Panc1 (cell line): ENCODE measurements around the gene ZBED1. TPM values are rescaled to one million over a fixed set of nuclear protein-coding genes. Genes with fewer than 3 reads are reported as not detected.

Experiments used
- ATAC-seq: fragments of 200-7000 bp; cut with Tn5 transposase; 2 replicates; pipeline ENCODE4 v1.9.1; 2020; ENCODE audit warnings: mild to moderate bottlenecking, moderate library complexity
- BruUV-seq: library from RNA; stranded (reverse); fragments of 400-500 nt; replicated peaks from 2 replicates; lab custom pipeline; 2021; lab: Mats Ljungman, UMichigan
- CTCF ChIA-PET: fragments of 300-600 bp; sonication (Branson Sonifier 250); formaldehyde crosslinking; loops from one replicate; lab custom pipeline; 2022; ENCODE audit warnings: antibody characterized with exemption; lab: Charles Lee
- POLR2A ChIA-PET: fragments of 300-600 bp; sonication (Branson Sonifier 250); formaldehyde crosslinking; loops from one replicate; lab custom pipeline; 2022; ENCODE audit warnings: antibody characterized with exemption; lab: Charles Lee
- DNase-seq: peaks from one replicate; pipeline ENCODE4 v3.0.0-alpha.2; 2010; ENCODE audit warnings: low read depth, low spot score
- H3K27ac ChIP-seq: 2 replicates; pipeline ENCODE4 v1.5.1; 2011; ENCODE audit warnings: mild to moderate bottlenecking, low read length, inconsistent platforms
- H3K27me3 ChIP-seq: fragments of 200-500 bp; sonication (Bioruptor generic); 2 replicates; pipeline ENCODE4 v1.6.0; 2014; ENCODE audit warnings: low read length, inconsistent platforms; ENCODE audit not compliant: control insufficient read depth, insufficient read depth
- H3K36me3 ChIP-seq: fragments of 200-500 bp; sonication (Bioruptor generic); 2 replicates; pipeline ENCODE4 v1.5.1; 2014; ENCODE audit warnings: inconsistent platforms, mild to moderate bottlenecking, low read length, moderate library complexity; ENCODE audit not compliant: control insufficient read depth, insufficient read depth
- H3K4me1 ChIP-seq: 2 replicates; pipeline ENCODE4 v1.5.1; 2011; ENCODE audit warnings: inconsistent platforms, mild to moderate bottlenecking, low read length, moderate library complexity; ENCODE audit not compliant: control insufficient read depth, insufficient read depth
- H3K4me3 ChIP-seq, 2 experiments: 2 replicates each; pipeline ENCODE4 v1.5.1; 2011 to 2012; ENCODE audit warnings: low read depth in 2 of 2, low read length in 2 of 2, mild to moderate bottlenecking in 2 of 2, inconsistent platforms in 1 of 2, moderate library complexity in 1 of 2
- H3K9me3 ChIP-seq: fragments of 200-500 bp; sonication (Bioruptor generic); 2 replicates; pipeline ENCODE4 v1.5.1; 2014; ENCODE audit warnings: low read depth, mild to moderate bottlenecking, inconsistent platforms, low read length, moderate library complexity; ENCODE audit not compliant: control insufficient read depth, insufficient read depth
- POLR2AphosphoS5 ChIP-seq: IDR thresholded peaks from 2 replicates; pipeline ENCODE4 v1.6.1; 2012; ENCODE audit warnings: mild to moderate bottlenecking, low read depth, low read length, moderate library complexity
- SIN3A ChIP-seq: IDR thresholded peaks from 2 replicates; pipeline ENCODE4 v1.6.1; 2012; ENCODE audit warnings: low read depth, mild to moderate bottlenecking, low read length, moderate library complexity, borderline replicate concordance; ENCODE audit not compliant: insufficient read depth
- TCF7L2 ChIP-seq: IDR thresholded peaks from 2 replicates; pipeline ENCODE4 v1.6.1; 2011; ENCODE audit warnings: mild to moderate bottlenecking, low read depth, low read length, inconsistent platforms
- in situ Hi-C: cut with HindIII; loops from 2 replicates; pipeline ENCODE4 v1.10.0; 2016; ENCODE audit warnings: low sequenced_read_pairs, low pct_unique_long_range_greater_than_20kb
- intact Hi-C: fragments of 100-400 bp; cut with micrococcal nuclease; formaldehyde crosslinking; loops from one replicate; pipeline ENCODE4 v1.10.0; 2022; ENCODE audit not compliant: unreplicated experiment
- total RNA-seq: library from RNA; stranded (reverse); gene quantifications from one replicate; pipeline ENCODE4 v1.2.1, GENCODE V29; 2021; ENCODE audit not compliant: unreplicated experiment
- TF ChIP-seq, protein P1 (sequence below): fragments of 450-650 bp; IDR thresholded peaks from 2 replicates; pipeline ENCODE4 v1.5.1; 2017; ENCODE audit warnings: mild to moderate bottlenecking
- TF ChIP-seq, protein P2 (sequence below), 2 experiments: IDR thresholded peaks; 2 replicates each; pipeline ENCODE4 v1.6.1; 2011 to 2012; ENCODE audit warnings: low read depth in 2 of 2, control low read depth in 1 of 2, low read length in 1 of 2, mild to moderate bottlenecking in 1 of 2, moderate library complexity in 1 of 2; ENCODE audit not compliant: insufficient read depth in 1 of 2

Gene ZBED1
- total RNA-seq, 1 experiment from 2014 or later, result 23.9 TPM

DNA sequence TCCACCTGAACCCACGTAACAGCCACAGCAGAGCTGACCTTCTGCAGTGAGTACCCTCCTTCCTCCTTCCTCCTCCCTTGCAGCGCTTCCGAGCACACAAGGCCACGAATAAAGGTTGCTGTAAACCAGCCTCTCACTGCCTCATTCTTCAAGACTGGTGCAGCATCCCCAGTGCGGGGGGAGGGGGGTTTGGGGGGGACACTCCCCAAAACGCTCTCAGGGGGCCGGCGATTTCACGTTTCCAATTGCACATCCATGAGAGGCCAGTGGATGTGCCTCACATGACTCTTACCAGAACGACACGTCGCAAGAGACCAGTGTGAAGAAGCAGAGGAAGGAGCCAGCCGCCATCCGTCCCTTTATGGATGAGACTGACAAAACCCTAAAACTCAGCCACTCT, 5.2 kb downstream of the ZBED1 start:
- ChIA-PET POLR2A (no interaction called here), CTCF (no interaction called here)
- no TSS peak for BruUV-seq
- intact Hi-C loops (no loop called here), in situ Hi-C loops (no loop called here)
- no peak for TF ChIP-seq SIN3A
- TF ChIP-seq TCF7L2, result no peak
- TF ChIP-seq, protein P1, sequence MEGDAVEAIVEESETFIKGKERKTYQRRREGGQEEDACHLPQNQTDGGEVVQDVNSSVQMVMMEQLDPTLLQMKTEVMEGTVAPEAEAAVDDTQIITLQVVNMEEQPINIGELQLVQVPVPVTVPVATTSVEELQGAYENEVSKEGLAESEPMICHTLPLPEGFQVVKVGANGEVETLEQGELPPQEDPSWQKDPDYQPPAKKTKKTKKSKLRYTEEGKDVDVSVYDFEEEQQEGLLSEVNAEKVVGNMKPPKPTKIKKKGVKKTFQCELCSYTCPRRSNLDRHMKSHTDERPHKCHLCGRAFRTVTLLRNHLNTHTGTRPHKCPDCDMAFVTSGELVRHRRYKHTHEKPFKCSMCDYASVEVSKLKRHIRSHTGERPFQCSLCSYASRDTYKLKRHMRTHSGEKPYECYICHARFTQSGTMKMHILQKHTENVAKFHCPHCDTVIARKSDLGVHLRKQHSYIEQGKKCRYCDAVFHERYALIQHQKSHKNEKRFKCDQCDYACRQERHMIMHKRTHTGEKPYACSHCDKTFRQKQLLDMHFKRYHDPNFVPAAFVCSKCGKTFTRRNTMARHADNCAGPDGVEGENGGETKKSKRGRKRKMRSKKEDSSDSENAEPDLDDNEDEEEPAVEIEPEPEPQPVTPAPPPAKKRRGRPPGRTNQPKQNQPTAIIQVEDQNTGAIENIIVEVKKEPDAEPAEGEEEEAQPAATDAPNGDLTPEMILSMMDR, result no peak
- TF ChIP-seq, protein P2, sequence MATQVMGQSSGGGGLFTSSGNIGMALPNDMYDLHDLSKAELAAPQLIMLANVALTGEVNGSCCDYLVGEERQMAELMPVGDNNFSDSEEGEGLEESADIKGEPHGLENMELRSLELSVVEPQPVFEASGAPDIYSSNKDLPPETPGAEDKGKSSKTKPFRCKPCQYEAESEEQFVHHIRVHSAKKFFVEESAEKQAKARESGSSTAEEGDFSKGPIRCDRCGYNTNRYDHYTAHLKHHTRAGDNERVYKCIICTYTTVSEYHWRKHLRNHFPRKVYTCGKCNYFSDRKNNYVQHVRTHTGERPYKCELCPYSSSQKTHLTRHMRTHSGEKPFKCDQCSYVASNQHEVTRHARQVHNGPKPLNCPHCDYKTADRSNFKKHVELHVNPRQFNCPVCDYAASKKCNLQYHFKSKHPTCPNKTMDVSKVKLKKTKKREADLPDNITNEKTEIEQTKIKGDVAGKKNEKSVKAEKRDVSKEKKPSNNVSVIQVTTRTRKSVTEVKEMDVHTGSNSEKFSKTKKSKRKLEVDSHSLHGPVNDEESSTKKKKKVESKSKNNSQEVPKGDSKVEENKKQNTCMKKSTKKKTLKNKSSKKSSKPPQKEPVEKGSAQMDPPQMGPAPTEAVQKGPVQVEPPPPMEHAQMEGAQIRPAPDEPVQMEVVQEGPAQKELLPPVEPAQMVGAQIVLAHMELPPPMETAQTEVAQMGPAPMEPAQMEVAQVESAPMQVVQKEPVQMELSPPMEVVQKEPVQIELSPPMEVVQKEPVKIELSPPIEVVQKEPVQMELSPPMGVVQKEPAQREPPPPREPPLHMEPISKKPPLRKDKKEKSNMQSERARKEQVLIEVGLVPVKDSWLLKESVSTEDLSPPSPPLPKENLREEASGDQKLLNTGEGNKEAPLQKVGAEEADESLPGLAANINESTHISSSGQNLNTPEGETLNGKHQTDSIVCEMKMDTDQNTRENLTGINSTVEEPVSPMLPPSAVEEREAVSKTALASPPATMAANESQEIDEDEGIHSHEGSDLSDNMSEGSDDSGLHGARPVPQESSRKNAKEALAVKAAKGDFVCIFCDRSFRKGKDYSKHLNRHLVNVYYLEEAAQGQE (IDR thresholded peaks at IDR 0.05; ENCODE audit: insufficient read depth in 1 of 2, low read depth in 2 of 2, low read length in 1 of 2), result no peak
- no peak for TF ChIP-seq POLR2AphosphoS5
- no peak overlapping the region for H3K4me3 ChIP-seq
- no peak for ATAC-seq
- H3K9me3 ChIP-seq, result no peaks in the 10 kb centered on the region
- DNase-seq, result no peak
- no peaks in the 10 kb centered on the region for H3K36me3 ChIP-seq
- H3K27ac ChIP-seq, result no peak overlapping the region
- no peaks in the 10 kb centered on the region for H3K27me3 ChIP-seq
- no peaks in the 10 kb centered on the region; the same call in 1 of the 2 replicates for H3K4me1 ChIP-seq

DNA sequence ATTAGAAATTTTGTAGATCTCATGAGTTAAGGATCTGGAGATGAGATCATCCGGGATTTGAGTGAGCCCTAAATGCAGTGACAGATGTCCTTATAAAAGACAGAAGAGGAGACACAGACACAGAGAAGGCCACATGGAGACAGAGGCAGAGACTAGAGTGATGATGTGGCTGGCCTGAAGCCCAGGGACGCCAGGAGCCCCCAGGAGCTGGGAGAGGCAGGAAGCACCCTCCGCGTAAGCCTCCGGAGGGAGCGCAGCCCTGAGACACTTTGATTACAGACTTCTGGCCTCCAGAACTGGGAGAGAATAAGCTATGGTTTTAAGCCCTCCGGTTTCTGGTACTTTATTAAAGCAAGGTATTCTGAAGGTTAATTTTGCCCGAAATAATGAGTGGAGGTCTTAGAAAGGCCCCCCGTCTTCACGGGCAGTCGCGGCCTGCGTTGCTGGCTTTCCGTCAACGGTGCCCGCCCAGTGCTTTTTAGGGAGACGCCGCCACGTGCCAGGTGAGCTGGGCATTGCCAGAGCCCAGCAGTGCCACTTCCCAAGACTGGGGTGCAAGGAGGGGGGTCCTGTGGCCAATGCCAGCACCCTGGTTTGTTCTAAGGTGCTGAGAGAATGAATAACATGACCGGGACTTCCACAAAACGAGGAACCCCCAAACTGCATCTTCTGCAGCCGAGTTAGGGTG, 8.1 kb downstream of the ZBED1 start:
- Histone ChIP-seq H3K4me1 (no peaks in the 10 kb centered on the region), H3K27ac (no peak overlapping the region), H3K9me3 (no peaks in the 10 kb centered on the region), H3K36me3 (no peaks in the 10 kb centered on the region), H3K4me3 (no peak overlapping the region), H3K27me3 (no peaks in the 10 kb centered on the region)
- BruUV-seq, result no TSS peak
- ATAC-seq (no peak), DNase-seq (no peak)
- intact Hi-C loops (no loop called here), in situ Hi-C loops (no loop called here)
- ChIA-PET POLR2A (no interaction called here), CTCF (no interaction called here)
- TF ChIP-seq TCF7L2 (no peak), POLR2AphosphoS5 (no peak)
- TF ChIP-seq, protein P2 (IDR thresholded peaks at IDR 0.05; ENCODE audit: insufficient read depth in 1 of 2, low read depth in 2 of 2, low read length in 1 of 2), result no peak
- TF ChIP-seq, protein P1, result no peak
